Ovary (tissue), 9 donors: Measurements from ENCODE around the gene SPATA13. TPM values are rescaled to one million over a fixed set of nuclear protein-coding genes. Genes with fewer than 3 reads are reported as not detected.

ENCODE experiments used
- DNase-seq, 5 donors: peaks; one replicate each; pipeline ENCODE4 v3.0.0-alpha.2; 2019 to 2020
- H3K27ac ChIP-seq, 2 donors: fragments of 200-600 bp; one replicate each; pipeline versions ENCODE4 v1.5.1 to v1.8.0; 2019 to 2022
- H3K27me3 ChIP-seq: fragments of 200-600 bp; one replicate; pipeline ENCODE4 v1.8.0; 2022
- H3K36me3 ChIP-seq: fragments of 200-600 bp; sonication (generic); one replicate; pipeline ENCODE4 v1.5.1; 2019
- H3K4me1 ChIP-seq: one replicate; pipeline ENCODE4 v1.8.1; 2013; ENCODE audit warnings: mild to moderate bottlenecking, moderate library complexity; ENCODE audit not compliant: insufficient read depth
- H3K4me3 ChIP-seq: fragments of 200-600 bp; sonication (generic); one replicate; pipeline ENCODE4 v1.5.1; 2017
- H3K9me3 ChIP-seq, 2 donors: fragments of 200-600 bp in 1 of 2; sonication (generic) in 1 of 2; one replicate each; pipeline versions ENCODE4 v1.5.1 to v1.8.1; 2013 to 2019; ENCODE audit warnings: mild to moderate bottlenecking in 1 of 2, moderate library complexity in 1 of 2
- CTCF ChIP-seq, 3 donors: fragments of 450-650 bp in 2 of 3; fragments of 200-600 bp in 1 of 3; IDR thresholded peaks; one replicate each; pipeline versions ENCODE4 v1.5.1 to v1.8.0; 2016 to 2022; ENCODE audit warnings: antibody characterized with exemption in 3 of 3, mild to moderate bottlenecking in 1 of 3
- EP300 ChIP-seq: sonication (generic); formaldehyde crosslinking; IDR thresholded peaks from one replicate; pipeline ENCODE4 v1.6.1; 2017; ENCODE audit warnings: antibody characterized with exemption
- POLR2A ChIP-seq: fragments of 450-650 bp; IDR thresholded peaks from one replicate; pipeline ENCODE4 v1.6.1; 2017; ENCODE audit warnings: antibody characterized with exemption, mild to moderate bottlenecking, moderate library complexity
- WGBS, 3 donors: extraction: QIAGEN DNeasy Blood & Tissue Kit in 1 of 3; methylation state at CpG; one replicate each; pipeline versions ENCODE4 v1.1.5 to v1.1.7; 2013 to 2017; 5-methylcytosine and 5-hydroxymethylcytosine counted together
- intact Hi-C, 4 donors: fragments of 100-400 bp; cut with DNase I; formaldehyde crosslinking; loops; one replicate each; pipeline versions ENCODE4 v1.11.0 to v1.15.1; 2022 to 2023
- polyA plus RNA-seq, 2 donors: library from polyadenylated mRNA; stranded (reverse); fragments of 200-250 nt in 1 of 2; fragments of 350-450 nt in 1 of 2; fragmentation: Illumina TruSeq in 1 of 2; extraction: RNeasy Lipid Tissue Mini Kit (QIAGEN cat#74804) in 1 of 2; gene quantifications; one replicate each; pipeline ENCODE4 v1.2.3, GENCODE V29; 2013 to 2014
- total RNA-seq, 7 donors: library from RNA; depleted of rRNA in 2 of 7; stranded (reverse); fragments of >200 nt in 2 of 7; fragmentation: NEBNext Ultra II Directional in 3 of 7; extraction: Animal tissue kit (Norgen Biotek cat#: 25700) in 3 of 7; gene quantifications; one replicate each; pipeline versions ENCODE4 v1.1.0 to v1.2.4, GENCODE V29; 2016 to 2023
- donor health status: DM: no; HTN: no; CAD: no; lungs with moderate emphysema.
- donor health status: DM: no; HTN: no; CAD: no.
- donor health status: Bipolar disorder and iron deficiency.
- donor health status: DM: yes; HTN: yes; CAD: no.
- donor health status: DM: no; HTN: no; CAD: no.
- donor health status: DM: yes; HTN: yes; CAD: no.

SPATA13 gene
- total and polyA plus RNA-seq, 9 donors = 11.1 to 60.3 (median 30.0) TPM

GRCh38 chr13:24176351-24177101 is 16.0 kb downstream of the SPATA13 start:
- no peak for TF ChIP-seq EP300
- no peak for TF ChIP-seq POLR2A
- TF ChIP-seq CTCF (IDR thresholded peaks at IDR 0.05) = no peak
- H3K36me3 ChIP-seq = no peaks in the 10 kb centered on the region
- peaks cover 5% of the 10 kb centered on the region for H3K4me1 ChIP-seq
- intact Hi-C loops = no loop called here
- peak; percentile 66 to 85 (median 78) for DNase-seq
- H3K27ac ChIP-seq = peak overlapping the region in 1 of 2 donors; percentile 55
- no peaks in the 10 kb centered on the region for H3K9me3 ChIP-seq
- no peaks in the 10 kb centered on the region for H3K27me3 ChIP-seq
- WGBS, 3 donors = 70 to 72% (median 72%) methylated on average over 8 of the region's 8 CpGs
- H3K4me3 ChIP-seq = no peak overlapping the region

- intact Hi-C loops = no loop called here
- no peaks in the 10 kb centered on the region for H3K27me3 ChIP-seq
- H3K4me1 ChIP-seq = peaks cover 11% of the 10 kb centered on the region
- H3K27ac ChIP-seq = no peak overlapping the region
- no peaks in the 10 kb centered on the region for H3K36me3 ChIP-seq
- no peak for DNase-seq
- TF ChIP-seq CTCF (IDR thresholded peaks at IDR 0.05) = no peak
- no peak for TF ChIP-seq POLR2A
- no peak for TF ChIP-seq EP300
- WGBS, 3 donors = 94 to 99% (median 96%) methylated on average over 2 of the region's 2 CpGs
- H3K9me3 ChIP-seq = no peaks in the 10 kb centered on the region
- no peak overlapping the region for H3K4me3 ChIP-seq
These were observed 18.4 kb downstream of the SPATA13 start for GRCh38 chr13:24178847-24179485.

- 86 to 89% (median 88%) methylated on average over 1 of the region's 1 CpG for WGBS, 3 donors
- no peaks in the 10 kb centered on the region for H3K36me3 ChIP-seq
- H3K9me3 ChIP-seq = no peaks in the 10 kb centered on the region
- H3K4me1 ChIP-seq = peaks cover 13% of the 10 kb centered on the region
- no peak for TF ChIP-seq POLR2A
- TF ChIP-seq CTCF (IDR thresholded peaks at IDR 0.05) = no peak
- TF ChIP-seq EP300 = no peak
- H3K27me3 ChIP-seq = no peaks in the 10 kb centered on the region
- H3K4me3 ChIP-seq = no peak overlapping the region
- no peak overlapping the region for H3K27ac ChIP-seq
- intact Hi-C loops = no loop called here
- DNase-seq = no peak
These were observed 18.9 kb downstream of the SPATA13 start for GRCh38 chr13:24179486-24179850.

GRCh38 chr13:24180750-24181377 is 20.3 kb downstream of the SPATA13 start:
- intact Hi-C loops = no loop called here
- TF ChIP-seq CTCF (IDR thresholded peaks at IDR 0.05) = no peak
- no peak for TF ChIP-seq EP300
- TF ChIP-seq POLR2A = no peak
- Histone ChIP-seq H3K36me3 (no peaks in the 10 kb centered on the region), H3K27ac (no peak overlapping the region), H3K4me1 (peaks cover 12% of the 10 kb centered on the region), H3K4me3 (no peak overlapping the region), H3K27me3 (no peaks in the 10 kb centered on the region), H3K9me3 (no peaks in the 10 kb centered on the region)
- no peak for DNase-seq
- 89 to 92% (median 90%) methylated on average over 5 of the region's 5 CpGs for WGBS, 3 donors
